Measurements from ENCODE around the gene FAM149A. TPM values are rescaled to one million over a fixed set of nuclear protein-coding genes. Genes with fewer than 3 reads are reported as not detected.

The FAM149A gene
- total RNA-seq, 1 donor from 2014 or later: 40.5 TPM

- DNase-seq (ENCODE audit: low spot score): no peak
These were observed 98.1 kb downstream of the FAM149A start for GRCh38 chr4:186202490-186203140.

GRCh38 chr4:186203406-186203805 lies 98.9 kb downstream of the FAM149A start:
- no peak for DNase-seq (ENCODE audit: low spot score)

- no peak for DNase-seq (ENCODE audit: low spot score)
These were observed 99.6 kb downstream of the FAM149A start for GRCh38 chr4:186204103-186204559.

GRCh38 chr4:186204686-186205085 lies 100.2 kb downstream of the FAM149A start:
- no peak for DNase-seq (ENCODE audit: low spot score)

GRCh38 chr4:186205156-186205555 lies 100.7 kb downstream of the FAM149A start:
- no peak for DNase-seq (ENCODE audit: low spot score)

- no peak for DNase-seq (ENCODE audit: low spot score)
These were observed 112.0 kb downstream of the FAM149A start for GRCh38 chr4:186216465-186217024.

GRCh38 chr4:186217733-186218293 lies 113.3 kb downstream of the FAM149A start:
- DNase-seq (ENCODE audit: low spot score): no peak

GRCh38 chr4:186221624-186222023 lies 117.1 kb downstream of the FAM149A start:
- DNase-seq (ENCODE audit: low spot score): no peak

Other genes with a start within 250 kb of the FAM149A start
- 28.6 TPM for gene TLR3, start 35.5 kb upstream of the FAM149A start, total RNA-seq
- 47.3 TPM for gene CYP4V2, start 86.9 kb downstream of the FAM149A start, total RNA-seq
- gene KLKB1, start 122.8 kb downstream of the FAM149A start, total RNA-seq: 1.2 TPM
- not detected for gene F11, start 161.5 kb downstream of the FAM149A start, total RNA-seq

Data from ureter (tissue), 1 donor.